ENCODE data around the gene S100A3.

S100A3 gene

GRCh38 chr1:153536671-153537375, 12.2 kb downstream of the S100A3 start:
- H3K27me3 Mint-ChIP-seq = no peaks in the 10 kb centered on the region
- no peaks in the 10 kb centered on the region for H3K9me3 Mint-ChIP-seq
- H3K4me1 Mint-ChIP-seq (ENCODE audit: low read depth) = peaks cover 80% of the 10 kb centered on the region
- peak overlapping the region; percentile 97 for H3K4me3 Mint-ChIP-seq
- H3K27ac Mint-ChIP-seq = peak overlapping the region; percentile 98
- H3K36me3 Mint-ChIP-seq (ENCODE audit: low read depth) = peaks cover 15% of the 10 kb centered on the region

GRCh38 chr1:153536012-153536670, 12.9 kb downstream of the S100A3 start:
- H3K36me3 Mint-ChIP-seq (ENCODE audit: low read depth) = peaks cover 15% of the 10 kb centered on the region
- H3K9me3 Mint-ChIP-seq = no peaks in the 10 kb centered on the region
- H3K27ac Mint-ChIP-seq = peak overlapping the region; percentile 98
- no peaks in the 10 kb centered on the region for H3K27me3 Mint-ChIP-seq
- peaks cover 80% of the 10 kb centered on the region for H3K4me1 Mint-ChIP-seq (ENCODE audit: low read depth)
- H3K4me3 Mint-ChIP-seq = peak overlapping the region; percentile 97

- Mint-ChIP-seq H3K27me3 (no peaks in the 10 kb centered on the region), H3K4me3 (peak within 1 kb of the TSS; percentile 97), H3K4me1 (ENCODE audit: low read depth) (peaks cover 79% of the 10 kb centered on the region), H3K27ac (peak within 1 kb of the TSS; percentile 98), H3K9me3 (no peaks in the 10 kb centered on the region), H3K36me3 (ENCODE audit: low read depth) (peaks cover 15% of the 10 kb centered on the region)
These were observed 13.6 kb downstream of the S100A3 start, which contains the start of gene S100A6 for GRCh38 chr1:153535242-153536011. TSS of gene S100A6 (minus strand) at chr1:153535991. CDS start at chr1:153535339, 652 bp downstream.

- Mint-ChIP-seq H3K4me3 (peak overlapping the region; percentile 97), H3K27ac (peak overlapping the region; percentile 90), H3K9me3 (no peaks in the 10 kb centered on the region), H3K27me3 (no peaks in the 10 kb centered on the region), H3K36me3 (ENCODE audit: low read depth) (peaks cover 15% of the 10 kb centered on the region), H3K4me1 (ENCODE audit: low read depth) (peaks cover 78% of the 10 kb centered on the region)
These were observed 14.2 kb downstream of the S100A3 start for GRCh38 chr1:153534925-153535241.

GRCh38 chr1:153534226-153534924, 14.7 kb downstream of the S100A3 start:
- peaks cover 73% of the 10 kb centered on the region for H3K4me1 Mint-ChIP-seq (ENCODE audit: low read depth)
- H3K9me3 Mint-ChIP-seq = no peaks in the 10 kb centered on the region
- H3K27ac Mint-ChIP-seq = peak overlapping the region; percentile 90
- H3K4me3 Mint-ChIP-seq = peak overlapping the region; percentile 97
- H3K27me3 Mint-ChIP-seq = no peaks in the 10 kb centered on the region
- peaks cover 15% of the 10 kb centered on the region for H3K36me3 Mint-ChIP-seq (ENCODE audit: low read depth)

- no peaks in the 10 kb centered on the region for H3K27me3 Mint-ChIP-seq
- H3K4me1 Mint-ChIP-seq (ENCODE audit: low read depth) = peaks cover 75% of the 10 kb centered on the region
- H3K27ac Mint-ChIP-seq = peak overlapping the region; percentile 96
These were observed 15.3 kb downstream of the S100A3 start for GRCh38 chr1:153533689-153534201.

GRCh38 chr1:153532769-153533599, 16.1 kb downstream of the S100A3 start:
- peaks cover 15% of the 10 kb centered on the region for H3K36me3 Mint-ChIP-seq (ENCODE audit: low read depth)
- peaks cover 71% of the 10 kb centered on the region for H3K4me1 Mint-ChIP-seq (ENCODE audit: low read depth)
- peak overlapping the region; percentile 97 for H3K4me3 Mint-ChIP-seq
- no peaks in the 10 kb centered on the region for H3K9me3 Mint-ChIP-seq
- peak overlapping the region; percentile 96 for H3K27ac Mint-ChIP-seq
- H3K27me3 Mint-ChIP-seq = no peaks in the 10 kb centered on the region

More at GRCh38 chr1:153533689-153534201, 15.3 kb downstream of the S100A3 start:
- Mint-ChIP-seq H3K36me3 (ENCODE audit: low read depth) (peaks cover 15% of the 10 kb centered on the region), H3K4me3 (peak overlapping the region; percentile 97), H3K9me3 (no peaks in the 10 kb centered on the region)

- Mint-ChIP-seq H3K4me3 (peak overlapping the region; percentile 97), H3K36me3 (ENCODE audit: low read depth) (peaks cover 15% of the 10 kb centered on the region), H3K4me1 (ENCODE audit: low read depth) (peaks cover 64% of the 10 kb centered on the region), H3K27ac (peak overlapping the region; percentile 96), H3K27me3 (no peaks in the 10 kb centered on the region), H3K9me3 (no peaks in the 10 kb centered on the region)
These were observed 16.9 kb downstream of the S100A3 start for GRCh38 chr1:153532181-153532580.

GRCh38 chr1:153531638-153532037, 17.4 kb downstream of the S100A3 start:
- Mint-ChIP-seq H3K4me1 (ENCODE audit: low read depth) (peaks cover 59% of the 10 kb centered on the region), H3K27ac (peak overlapping the region; percentile 96), H3K4me3 (peak overlapping the region; percentile 26), H3K36me3 (ENCODE audit: low read depth) (peaks cover 15% of the 10 kb centered on the region), H3K27me3 (no peaks in the 10 kb centered on the region), H3K9me3 (no peaks in the 10 kb centered on the region)

- no peaks in the 10 kb centered on the region for H3K36me3 Mint-ChIP-seq (ENCODE audit: low read depth)
- no peaks in the 10 kb centered on the region for H3K9me3 Mint-ChIP-seq
- H3K4me3 Mint-ChIP-seq = no peak overlapping the region
- H3K27ac Mint-ChIP-seq = no peak overlapping the region
- H3K27me3 Mint-ChIP-seq = no peaks in the 10 kb centered on the region
- H3K4me1 Mint-ChIP-seq (ENCODE audit: low read depth) = peaks cover 30% of the 10 kb centered on the region
These were observed 21.4 kb downstream of the S100A3 start for GRCh38 chr1:153527683-153528040.

GRCh38 chr1:153527023-153527682, 21.9 kb downstream of the S100A3 start:
- Mint-ChIP-seq H3K9me3 (no peaks in the 10 kb centered on the region), H3K36me3 (ENCODE audit: low read depth) (no peaks in the 10 kb centered on the region), H3K4me3 (no peak overlapping the region), H3K27ac (no peak overlapping the region), H3K4me1 (ENCODE audit: low read depth) (peaks cover 30% of the 10 kb centered on the region), H3K27me3 (no peaks in the 10 kb centered on the region)

- Mint-ChIP-seq H3K4me1 (ENCODE audit: low read depth) (peaks cover 20% of the 10 kb centered on the region), H3K27ac (no peak overlapping the region), H3K27me3 (no peaks in the 10 kb centered on the region), H3K4me3 (no peak overlapping the region), H3K36me3 (ENCODE audit: low read depth) (no peaks in the 10 kb centered on the region), H3K9me3 (no peaks in the 10 kb centered on the region)
These were observed 22.9 kb downstream of the S100A3 start for GRCh38 chr1:153526132-153526543.

- H3K27me3 Mint-ChIP-seq = no peaks in the 10 kb centered on the region
- H3K4me3 Mint-ChIP-seq = no peak overlapping the region
- peaks cover 12% of the 10 kb centered on the region for H3K4me1 Mint-ChIP-seq (ENCODE audit: low read depth)
- H3K36me3 Mint-ChIP-seq (ENCODE audit: low read depth) = no peaks in the 10 kb centered on the region
- H3K9me3 Mint-ChIP-seq = no peaks in the 10 kb centered on the region
- peak overlapping the region; percentile 45 for H3K27ac Mint-ChIP-seq
These were observed 23.9 kb downstream of the S100A3 start for GRCh38 chr1:153525088-153525728.

Data from stimulated activated naive CD8-positive, alpha-beta T cell treated with anti-CD3 and anti-CD28 coated beads, Interleukin-15, Interleukin-2, amounts not matched to agents 100 ng/mL and 50 ng/mL, for 24 hours (primary cell).